Tibial nerve (tissue), 4 donors: Measurements from ENCODE around the gene DHRS9.
"Not testable (repeated sequence)": the region's sequence is repeated elsewhere in the genome, so short reads cannot be mapped to it uniquely, and the experiment has no call there.

Experiments
- EP300 ChIP-seq, 2 donors: sonication (generic); formaldehyde crosslinking; IDR thresholded peaks; one replicate each; pipeline ENCODE4 v1.6.1; 2017; ENCODE audit warnings: antibody characterized with exemption in 2 of 2, mild to moderate bottlenecking in 1 of 2
- POLR2A ChIP-seq, 2 donors: fragments of 450-650 bp; IDR thresholded peaks; one replicate each; pipeline ENCODE4 v1.6.1; 2017; ENCODE audit warnings: antibody characterized with exemption in 2 of 2, mild to moderate bottlenecking in 2 of 2, moderate library complexity in 2 of 2
- TF ChIP-seq, protein P1 (sequence below), 5 experiments: fragments of 200-600 bp in 3 of 5; fragments of 450-650 bp in 2 of 5; sonication (generic) in 3 of 5; IDR thresholded peaks; one replicate each; pipeline ENCODE4 v1.5.1; 2016 to 2019; ENCODE audit warnings: antibody characterized with exemption in 5 of 5, mild to moderate bottlenecking in 3 of 5, moderate library complexity in 2 of 5

DNA sequence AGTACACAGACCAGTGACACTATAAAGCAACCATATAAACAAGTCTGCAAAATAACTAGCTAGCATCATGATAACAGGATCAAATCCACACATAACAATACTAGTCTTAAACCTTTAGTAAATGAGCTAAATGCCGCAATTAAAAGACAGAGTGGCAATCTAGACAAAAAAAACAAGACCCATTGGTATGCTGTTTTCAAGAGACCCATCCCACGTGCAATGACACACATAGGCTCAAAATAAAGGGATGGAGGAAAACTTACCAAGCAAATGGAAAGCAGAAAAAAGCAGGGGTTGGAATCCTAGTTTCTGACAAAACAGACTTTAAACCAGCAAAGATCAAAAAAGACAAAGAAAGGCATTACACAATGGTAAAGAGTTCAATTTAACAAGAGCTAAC, 14.8 kb upstream of the DHRS9 start:
- TF ChIP-seq, protein P1, sequence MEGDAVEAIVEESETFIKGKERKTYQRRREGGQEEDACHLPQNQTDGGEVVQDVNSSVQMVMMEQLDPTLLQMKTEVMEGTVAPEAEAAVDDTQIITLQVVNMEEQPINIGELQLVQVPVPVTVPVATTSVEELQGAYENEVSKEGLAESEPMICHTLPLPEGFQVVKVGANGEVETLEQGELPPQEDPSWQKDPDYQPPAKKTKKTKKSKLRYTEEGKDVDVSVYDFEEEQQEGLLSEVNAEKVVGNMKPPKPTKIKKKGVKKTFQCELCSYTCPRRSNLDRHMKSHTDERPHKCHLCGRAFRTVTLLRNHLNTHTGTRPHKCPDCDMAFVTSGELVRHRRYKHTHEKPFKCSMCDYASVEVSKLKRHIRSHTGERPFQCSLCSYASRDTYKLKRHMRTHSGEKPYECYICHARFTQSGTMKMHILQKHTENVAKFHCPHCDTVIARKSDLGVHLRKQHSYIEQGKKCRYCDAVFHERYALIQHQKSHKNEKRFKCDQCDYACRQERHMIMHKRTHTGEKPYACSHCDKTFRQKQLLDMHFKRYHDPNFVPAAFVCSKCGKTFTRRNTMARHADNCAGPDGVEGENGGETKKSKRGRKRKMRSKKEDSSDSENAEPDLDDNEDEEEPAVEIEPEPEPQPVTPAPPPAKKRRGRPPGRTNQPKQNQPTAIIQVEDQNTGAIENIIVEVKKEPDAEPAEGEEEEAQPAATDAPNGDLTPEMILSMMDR (IDR thresholded peaks at IDR 0.05) = not testable (repeated sequence)
- TF ChIP-seq POLR2A, EP300 (IDR thresholded peaks at IDR 0.05): not testable (repeated sequence)
